HepG2 (cell line): Measurements from ENCODE around the gene SRRM3.

Experiments
- ARHGAP35 ChIP-seq: sonication (generic); formaldehyde crosslinking; IDR thresholded peaks from 2 replicates; pipeline ENCODE4 v1.9.0; 2022; ENCODE audit warnings: mild to moderate bottlenecking, inconsistent platforms, moderate library complexity, missing genetic modification reagents, borderline replicate concordance
- FOSL1 ChIP-seq: sonication (generic); formaldehyde crosslinking; IDR thresholded peaks from 2 replicates; pipeline ENCODE4 v1.9.0; 2021; ENCODE audit warnings: missing genetic modification reagents, borderline replicate concordance
- NFE2L2 ChIP-seq: fragments of 150-350 bp; IDR thresholded peaks from 2 replicates; pipeline ENCODE4 v1.6.1; 2014; ENCODE audit warnings: low read length

- TF ChIP-seq FOSL1 (CRISPR knock-in tag) (no peak), ARHGAP35 (CRISPR knock-in tag) (no peak), NFE2L2 (no peak)
Measured at GRCh38 chr7:76333511-76334101, 131.9 kb downstream of the SRRM3 start.
